Measurements from ENCODE around the gene MIA2.
A peak's percentile ranks its signal among the peaks of the same experiment; 100 is the strongest.
"Not testable (repeated sequence)": the region's sequence is repeated elsewhere in the genome, so short reads cannot be mapped to it uniquely, and the experiment has no call there.

MIA2 gene, protein sequence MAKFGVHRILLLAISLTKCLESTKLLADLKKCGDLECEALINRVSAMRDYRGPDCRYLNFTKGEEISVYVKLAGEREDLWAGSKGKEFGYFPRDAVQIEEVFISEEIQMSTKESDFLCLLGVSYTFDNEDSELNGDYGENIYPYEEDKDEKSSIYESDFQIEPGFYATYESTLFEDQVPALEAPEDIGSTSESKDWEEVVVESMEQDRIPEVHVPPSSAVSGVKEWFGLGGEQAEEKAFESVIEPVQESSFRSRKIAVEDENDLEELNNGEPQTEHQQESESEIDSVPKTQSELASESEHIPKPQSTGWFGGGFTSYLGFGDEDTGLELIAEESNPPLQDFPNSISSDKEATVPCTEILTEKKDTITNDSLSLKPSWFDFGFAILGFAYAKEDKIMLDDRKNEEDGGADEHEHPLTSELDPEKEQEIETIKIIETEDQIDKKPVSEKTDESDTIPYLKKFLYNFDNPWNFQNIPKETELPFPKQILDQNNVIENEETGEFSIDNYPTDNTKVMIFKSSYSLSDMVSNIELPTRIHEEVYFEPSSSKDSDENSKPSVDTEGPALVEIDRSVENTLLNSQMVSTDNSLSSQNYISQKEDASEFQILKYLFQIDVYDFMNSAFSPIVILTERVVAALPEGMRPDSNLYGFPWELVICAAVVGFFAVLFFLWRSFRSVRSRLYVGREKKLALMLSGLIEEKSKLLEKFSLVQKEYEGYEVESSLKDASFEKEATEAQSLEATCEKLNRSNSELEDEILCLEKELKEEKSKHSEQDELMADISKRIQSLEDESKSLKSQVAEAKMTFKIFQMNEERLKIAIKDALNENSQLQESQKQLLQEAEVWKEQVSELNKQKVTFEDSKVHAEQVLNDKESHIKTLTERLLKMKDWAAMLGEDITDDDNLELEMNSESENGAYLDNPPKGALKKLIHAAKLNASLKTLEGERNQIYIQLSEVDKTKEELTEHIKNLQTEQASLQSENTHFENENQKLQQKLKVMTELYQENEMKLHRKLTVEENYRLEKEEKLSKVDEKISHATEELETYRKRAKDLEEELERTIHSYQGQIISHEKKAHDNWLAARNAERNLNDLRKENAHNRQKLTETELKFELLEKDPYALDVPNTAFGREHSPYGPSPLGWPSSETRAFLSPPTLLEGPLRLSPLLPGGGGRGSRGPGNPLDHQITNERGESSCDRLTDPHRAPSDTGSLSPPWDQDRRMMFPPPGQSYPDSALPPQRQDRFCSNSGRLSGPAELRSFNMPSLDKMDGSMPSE (N-terminal part only)

DNA sequence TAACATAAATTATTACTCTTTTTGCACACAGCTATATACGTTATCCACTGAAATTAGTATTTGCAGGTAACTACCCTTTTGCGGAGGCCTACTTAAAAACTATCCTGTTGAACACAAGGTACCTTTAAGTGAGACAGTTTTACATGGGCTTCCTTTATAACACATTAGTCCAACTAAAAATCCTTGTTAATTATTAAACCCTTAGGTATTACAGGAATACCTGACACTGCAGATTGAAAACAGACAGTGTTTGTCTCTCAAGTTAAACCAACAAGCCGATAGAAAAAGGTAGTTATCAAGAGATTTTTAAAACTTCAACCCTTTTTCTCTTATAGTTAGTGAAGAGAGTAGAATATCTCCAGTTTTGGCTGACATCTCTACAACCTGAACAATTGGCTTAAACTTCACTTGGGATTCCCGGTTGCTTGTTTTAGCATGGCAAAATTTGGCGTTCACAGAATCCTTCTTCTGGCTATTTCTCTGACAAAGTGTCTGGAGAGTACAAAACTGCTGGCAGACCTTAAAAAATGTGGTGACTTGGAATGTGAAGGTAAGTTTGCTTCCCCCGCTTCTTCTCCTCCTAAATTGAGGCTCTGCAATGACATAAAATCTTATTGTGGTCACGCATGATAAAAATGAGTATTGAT is at the start of gene MIA2:
Gene MIA2, plus strand, starts transcription at position 236 of the 647 bp plus-strand sequence. Its CDS starts 200 bp downstream, at position 436.
- Mint-ChIP-seq H3K9me3 (no peaks in the 10 kb centered on the region), H3K27ac (no peak within 1 kb of the TSS), H3K4me3 (no peak within 1 kb of the TSS), H3K4me1 (ENCODE audit: low read depth) (peaks cover 37% of the 10 kb centered on the region), H3K27me3 (no peaks in the 10 kb centered on the region), H3K36me3 (ENCODE audit: low read depth) (no peaks in the 10 kb centered on the region)
- DNase-seq, result no peak

DNA sequence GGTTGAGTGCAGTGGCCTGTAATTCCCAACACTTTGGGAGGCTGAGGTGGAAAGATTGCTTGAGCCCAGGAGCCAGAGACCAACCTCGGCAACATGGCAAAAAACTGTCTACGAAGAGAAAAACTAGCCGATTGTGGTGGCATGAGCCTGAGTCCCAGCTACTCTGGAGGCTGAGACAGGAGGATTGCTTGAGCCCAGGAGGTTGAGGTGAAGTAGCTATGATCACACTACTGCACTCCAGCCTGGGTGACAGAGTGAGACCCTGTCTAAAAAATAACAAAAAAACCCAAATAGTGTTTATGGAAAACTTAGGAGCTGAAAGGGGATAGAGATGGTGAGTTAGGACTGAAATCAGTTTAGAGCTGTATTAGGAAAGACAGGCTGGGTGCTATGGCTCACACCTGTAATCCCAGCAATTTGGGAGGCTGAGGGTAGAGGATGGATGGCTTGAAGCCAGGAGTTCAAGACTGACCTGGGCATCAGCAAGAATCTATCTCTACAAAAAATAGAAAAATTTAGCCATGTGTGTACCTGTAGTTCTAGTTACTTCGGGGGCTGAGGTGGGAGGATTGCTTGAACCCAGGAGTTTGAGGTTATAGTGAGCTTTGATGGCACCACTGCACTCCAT is 49.0 kb upstream of the MIA2 start:
- Mint-ChIP-seq H3K4me1 (ENCODE audit: low read depth) (peaks cover 17% of the 10 kb centered on the region), H3K9me3 (no peaks in the 10 kb centered on the region), H3K4me3 (no peak overlapping the region), H3K36me3 (ENCODE audit: low read depth) (peaks cover 30% of the 10 kb centered on the region), H3K27me3 (no peaks in the 10 kb centered on the region), H3K27ac (peak overlapping the region; percentile 60)
- DNase-seq, result no peak

DNA sequence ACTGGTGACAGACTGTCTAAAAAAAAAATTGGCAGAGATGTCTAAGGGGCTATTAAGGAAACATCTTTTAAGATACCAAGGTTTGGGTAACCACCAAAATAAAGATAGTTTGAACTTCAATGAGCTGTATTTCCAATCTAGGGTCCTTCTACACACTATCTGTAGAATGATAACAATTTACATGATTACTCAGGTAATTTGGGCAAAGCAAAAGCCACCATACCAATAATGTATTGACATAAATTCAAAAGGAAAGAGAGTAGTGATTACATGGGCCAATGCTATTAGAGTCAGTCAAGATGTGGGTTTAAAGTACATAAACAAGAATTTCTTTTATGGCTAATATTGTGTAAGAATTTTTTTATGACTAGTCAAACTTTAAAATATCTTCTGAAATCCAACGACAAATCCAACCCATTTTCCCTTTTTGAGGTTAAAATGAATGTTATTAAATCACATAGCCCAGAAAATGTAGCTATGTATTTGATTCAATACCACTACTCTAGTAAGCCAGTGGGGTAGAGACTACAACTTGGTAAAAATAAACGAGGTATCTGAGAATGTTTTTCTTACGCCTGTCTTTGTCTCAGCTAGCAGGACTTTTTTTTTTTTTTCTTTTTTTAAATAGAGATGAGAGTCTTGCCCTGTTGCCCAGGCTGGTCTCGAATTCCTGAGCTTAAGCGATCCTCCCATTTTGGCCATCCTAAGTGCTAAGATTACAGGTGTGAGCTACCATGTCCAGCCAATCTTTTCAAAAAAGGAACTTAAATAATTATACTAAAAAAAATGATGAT is 48.3 kb upstream of the MIA2 start:
- peaks cover 17% of the 10 kb centered on the region for H3K4me1 Mint-ChIP-seq (ENCODE audit: low read depth)
- no peaks in the 10 kb centered on the region for H3K27me3 Mint-ChIP-seq
- H3K36me3 Mint-ChIP-seq (ENCODE audit: low read depth), result peaks cover 30% of the 10 kb centered on the region
- no peak overlapping the region for H3K4me3 Mint-ChIP-seq
- no peak for DNase-seq
- peak overlapping the region; percentile 60 for H3K27ac Mint-ChIP-seq
- H3K9me3 Mint-ChIP-seq, result no peaks in the 10 kb centered on the region

DNA sequence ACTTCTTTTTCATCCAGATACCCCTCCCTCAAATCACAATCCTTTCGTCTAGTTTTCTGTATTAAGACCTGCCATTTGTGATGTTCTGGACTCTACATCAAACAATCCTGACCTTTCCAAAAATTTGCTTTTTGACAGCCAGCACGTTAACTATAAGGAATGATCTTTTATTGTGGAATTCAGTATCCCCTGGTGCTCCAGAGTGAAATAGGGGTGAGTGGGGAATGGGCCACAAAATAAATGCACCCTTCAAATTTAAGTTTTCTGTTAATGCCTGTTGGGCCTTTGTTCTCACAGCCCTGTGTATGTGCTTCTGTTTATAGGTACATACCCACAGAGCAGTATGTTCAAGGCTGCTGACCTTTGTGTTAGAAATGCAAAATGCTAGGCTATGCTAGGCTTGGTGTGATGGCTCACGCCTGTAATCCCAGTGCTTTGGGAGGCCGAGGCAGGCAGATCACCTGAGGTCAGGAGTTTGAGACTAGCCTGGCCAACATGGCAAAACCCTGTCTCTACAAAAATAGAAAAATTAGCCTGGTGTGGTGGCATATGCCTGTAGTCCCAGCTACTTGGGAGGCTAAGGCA is 46.7 kb upstream of the MIA2 start:
- Mint-ChIP-seq H3K27me3 (no peaks in the 10 kb centered on the region), H3K4me3 (no peak overlapping the region), H3K27ac (no peak overlapping the region), H3K9me3 (no peaks in the 10 kb centered on the region), H3K36me3 (ENCODE audit: low read depth) (peaks cover 30% of the 10 kb centered on the region), H3K4me1 (ENCODE audit: low read depth) (peaks cover 17% of the 10 kb centered on the region)
- no peak for DNase-seq

DNA sequence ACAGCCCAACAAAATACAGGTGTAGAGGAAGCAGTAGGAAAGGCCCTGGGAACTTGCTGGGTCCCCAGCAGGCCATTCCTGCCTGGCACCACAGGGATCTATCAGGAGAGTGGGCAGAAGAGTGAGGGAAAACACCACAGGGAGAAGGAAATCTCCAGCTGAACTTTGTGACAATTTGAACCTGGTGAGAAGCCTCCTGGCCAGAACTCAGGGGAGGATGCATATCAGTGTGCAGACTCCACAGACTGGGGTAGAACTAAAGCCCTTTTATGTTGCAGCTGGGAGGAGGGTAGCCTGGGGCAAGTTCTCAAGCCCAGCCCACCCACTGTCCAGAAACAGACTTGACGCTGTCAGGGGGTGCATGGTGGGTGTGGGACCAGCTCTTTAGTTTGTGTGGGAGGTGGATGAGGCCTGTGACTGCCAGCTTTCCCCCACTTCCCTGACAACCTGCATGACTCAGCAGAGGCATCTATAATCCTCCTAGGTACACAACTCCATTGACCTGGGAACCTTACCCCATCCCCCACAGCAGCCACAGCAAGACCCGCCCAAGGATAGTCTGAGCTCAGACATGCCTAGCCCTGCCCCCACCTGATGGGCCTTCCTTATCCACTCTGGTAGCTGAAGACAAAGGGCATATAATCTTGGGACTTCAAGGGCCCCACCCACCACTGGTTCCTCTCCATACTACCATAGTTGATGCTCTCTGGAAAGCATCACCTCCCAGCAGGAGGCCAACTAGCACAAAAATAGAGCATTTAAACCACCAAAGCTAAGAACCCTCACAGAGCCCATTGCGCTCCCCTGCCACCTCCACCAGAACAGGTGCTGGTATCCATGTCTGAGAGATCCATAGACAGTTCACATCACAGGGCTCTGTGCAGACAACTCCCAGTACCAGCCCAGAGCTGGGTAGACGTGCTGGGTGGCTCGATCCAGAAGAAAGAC is 29.8 kb upstream of the MIA2 start:
- Mint-ChIP-seq H3K27ac (no peak overlapping the region), H3K27me3 (no peaks in the 10 kb centered on the region), H3K36me3 (ENCODE audit: low read depth) (no peaks in the 10 kb centered on the region), H3K4me1 (ENCODE audit: low read depth) (peaks cover 22% of the 10 kb centered on the region), H3K9me3 (no peaks in the 10 kb centered on the region), H3K4me3 (no peak overlapping the region)
- DNase-seq, result no peak

DNA sequence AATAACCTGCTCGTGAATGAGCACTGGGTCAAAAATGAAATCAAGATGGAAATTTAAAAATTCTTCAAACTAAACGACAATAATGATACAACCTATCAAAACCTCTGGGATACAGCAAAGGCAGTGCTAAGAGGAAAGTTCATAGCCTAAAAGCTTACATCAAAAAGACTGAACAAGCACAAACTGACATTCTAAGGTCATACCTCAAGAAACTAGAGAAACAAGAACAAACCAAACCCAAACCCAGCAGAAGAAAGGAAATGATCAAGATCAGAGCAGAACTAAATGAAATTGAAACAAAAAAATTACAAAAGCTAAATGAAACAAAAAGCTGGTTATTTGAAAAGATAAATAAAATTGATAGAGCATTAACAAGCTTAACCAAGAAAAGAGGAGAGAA is 26.3 kb upstream of the MIA2 start:
- H3K27ac Mint-ChIP-seq, result peak overlapping the region; percentile 16
- not testable (repeated sequence) for H3K4me3 Mint-ChIP-seq; DNase-seq; H3K27me3 Mint-ChIP-seq; H3K36me3 Mint-ChIP-seq (ENCODE audit: low read depth); H3K9me3 Mint-ChIP-seq
- peaks cover 22% of the 10 kb centered on the region for H3K4me1 Mint-ChIP-seq (ENCODE audit: low read depth)

DNA sequence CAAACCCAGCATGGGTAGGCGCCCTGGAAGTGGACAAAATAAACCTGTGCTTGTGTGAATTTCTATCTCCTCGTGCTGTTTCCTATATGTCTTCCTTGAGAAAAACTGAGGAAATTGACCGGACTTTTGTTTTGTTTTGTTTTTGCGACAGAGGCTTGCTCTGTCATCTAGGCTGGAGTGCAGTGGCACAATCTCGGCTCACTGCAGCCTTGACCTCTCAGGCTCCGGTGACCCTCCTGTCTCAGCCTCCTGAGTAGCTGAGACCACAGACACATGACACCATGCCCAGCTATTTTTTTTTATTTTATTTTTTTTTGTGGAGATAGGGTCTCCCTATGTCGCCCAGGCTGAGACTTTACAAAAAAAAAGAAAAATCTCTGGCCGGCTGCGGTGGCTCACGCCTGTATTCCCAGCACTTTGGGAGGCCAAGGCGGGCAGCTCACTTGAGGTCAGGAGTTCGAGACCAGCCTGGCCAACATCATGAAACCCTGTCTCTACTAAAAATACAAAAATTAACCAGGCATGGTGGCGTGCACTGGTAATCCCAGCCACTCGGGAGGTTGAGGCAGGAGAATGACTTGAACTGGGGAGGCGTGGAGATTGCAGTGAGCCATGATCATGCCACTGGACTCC is 22.5 kb upstream of the MIA2 start:
- H3K9me3 Mint-ChIP-seq, result no peaks in the 10 kb centered on the region
- no peaks in the 10 kb centered on the region for H3K36me3 Mint-ChIP-seq (ENCODE audit: low read depth)
- no peak overlapping the region for H3K27ac Mint-ChIP-seq
- no peak for DNase-seq
- no peak overlapping the region for H3K4me3 Mint-ChIP-seq
- H3K27me3 Mint-ChIP-seq, result no peaks in the 10 kb centered on the region
- peaks cover 19% of the 10 kb centered on the region for H3K4me1 Mint-ChIP-seq (ENCODE audit: low read depth)

DNA sequence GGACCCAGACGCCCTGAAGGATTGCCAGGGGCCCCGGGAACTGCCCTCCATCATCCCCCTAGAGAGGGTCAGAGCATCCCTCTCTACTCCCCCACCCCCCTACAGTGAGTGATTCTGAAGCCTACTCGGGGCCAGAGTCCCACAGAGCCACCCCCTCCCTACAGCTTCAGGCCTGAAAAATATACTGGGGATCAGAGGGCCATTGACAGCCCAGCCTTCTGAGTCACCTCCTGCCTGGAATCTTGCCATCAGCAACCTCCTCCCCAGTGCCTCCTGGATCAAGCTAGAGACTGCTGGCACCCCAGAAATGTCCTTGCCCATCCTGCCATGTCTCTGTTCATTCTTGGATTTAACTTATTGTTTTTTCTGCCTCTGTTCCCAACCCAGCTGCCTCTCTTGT is 21.7 kb upstream of the MIA2 start:
- Mint-ChIP-seq H3K27ac (no peak overlapping the region), H3K4me3 (no peak overlapping the region), H3K27me3 (no peaks in the 10 kb centered on the region), H3K4me1 (ENCODE audit: low read depth) (peaks cover 18% of the 10 kb centered on the region), H3K36me3 (ENCODE audit: low read depth) (no peaks in the 10 kb centered on the region), H3K9me3 (no peaks in the 10 kb centered on the region)
- no peak for DNase-seq

DNA sequence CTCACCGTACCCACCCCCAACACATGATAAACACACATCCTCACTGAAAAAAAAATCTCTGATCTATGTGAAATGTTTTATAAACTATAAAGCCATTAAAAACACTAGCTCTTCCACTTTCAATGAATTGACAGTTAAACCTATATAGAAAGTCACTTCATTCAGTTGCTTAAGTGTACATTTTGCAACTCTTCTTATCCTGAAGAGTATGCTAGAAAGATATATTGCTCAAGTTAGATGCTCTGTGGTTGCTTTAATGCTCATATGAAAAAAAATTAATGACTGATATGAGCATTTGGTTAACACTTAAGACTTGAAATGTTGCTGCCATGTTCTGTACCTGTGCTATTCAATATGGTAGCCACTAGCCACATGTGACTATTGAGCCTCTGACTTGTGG is 21.0 kb upstream of the MIA2 start:
- H3K27ac Mint-ChIP-seq, result no peak overlapping the region
- H3K4me1 Mint-ChIP-seq (ENCODE audit: low read depth), result peaks cover 18% of the 10 kb centered on the region
- H3K4me3 Mint-ChIP-seq, result no peak overlapping the region
- no peaks in the 10 kb centered on the region for H3K27me3 Mint-ChIP-seq
- no peaks in the 10 kb centered on the region for H3K9me3 Mint-ChIP-seq
- no peak for DNase-seq
- H3K36me3 Mint-ChIP-seq (ENCODE audit: low read depth), result no peaks in the 10 kb centered on the region

DNA sequence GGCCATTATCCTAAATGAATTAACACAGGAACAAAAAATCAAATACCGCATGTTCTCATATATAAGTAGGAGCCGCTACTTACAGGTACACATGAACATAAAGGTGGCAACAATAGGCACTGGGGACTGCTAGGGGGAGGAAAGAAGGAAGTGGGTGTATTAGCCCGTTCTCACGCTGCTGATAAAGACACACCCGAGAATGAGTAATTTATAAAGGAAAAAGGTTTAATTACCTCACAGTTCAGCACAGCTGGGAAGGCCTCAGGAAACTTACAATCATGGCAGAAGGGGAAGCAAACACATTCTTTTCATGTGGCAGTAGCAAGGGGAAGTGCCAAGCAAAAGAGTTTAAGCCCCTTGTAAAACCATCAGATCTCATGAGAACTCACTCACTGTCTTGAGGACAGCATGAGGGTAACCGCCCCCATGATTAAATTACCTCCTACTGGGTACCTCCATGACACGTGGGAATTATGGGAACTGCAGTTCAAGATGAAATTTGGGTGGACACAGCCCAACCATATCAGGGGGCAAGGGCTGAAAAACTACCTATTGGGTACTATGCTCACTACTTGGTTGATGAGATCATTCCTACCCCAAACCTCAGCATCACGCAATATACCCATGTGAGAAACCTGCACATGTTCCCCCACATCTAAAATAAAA is 16.4 kb upstream of the MIA2 start:
- Mint-ChIP-seq H3K36me3 (ENCODE audit: low read depth) (no peaks in the 10 kb centered on the region), H3K27ac (peak overlapping the region; percentile 63), H3K4me1 (ENCODE audit: low read depth) (peaks cover 23% of the 10 kb centered on the region), H3K27me3 (no peaks in the 10 kb centered on the region), H3K4me3 (no peak overlapping the region), H3K9me3 (no peaks in the 10 kb centered on the region)
- DNase-seq, result no peak

DNA sequence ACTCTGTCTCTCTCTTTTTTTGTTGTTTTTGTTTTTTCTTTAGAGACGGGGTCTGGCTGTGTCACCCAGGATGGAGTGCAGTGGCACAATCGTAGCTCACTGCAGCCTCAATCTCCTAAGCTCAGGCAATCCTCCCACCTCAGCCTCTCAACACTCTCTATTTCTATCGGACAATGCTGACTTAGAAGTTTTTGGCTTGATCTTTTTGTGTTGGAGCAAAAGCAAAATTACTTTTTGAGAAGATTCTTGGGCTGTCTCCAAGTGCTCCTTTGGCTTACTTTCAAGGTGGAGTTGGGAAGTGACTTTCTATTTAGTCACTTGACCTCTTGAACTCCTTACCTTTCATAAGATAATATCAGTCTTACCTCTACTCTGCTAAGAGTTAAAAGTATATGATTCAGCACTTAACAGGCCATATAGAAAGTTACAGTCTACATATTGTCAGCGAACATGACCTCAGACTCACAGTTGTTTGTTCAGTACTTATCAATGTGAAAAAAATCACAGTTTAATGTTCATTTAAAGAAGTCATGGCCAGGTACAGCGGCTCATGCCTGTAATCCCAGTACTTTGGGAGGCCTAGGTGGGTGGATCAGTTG is 15.4 kb upstream of the MIA2 start:
- Mint-ChIP-seq H3K27ac (peak overlapping the region; percentile 67), H3K36me3 (ENCODE audit: low read depth) (no peaks in the 10 kb centered on the region), H3K9me3 (no peaks in the 10 kb centered on the region), H3K4me3 (no peak overlapping the region), H3K27me3 (no peaks in the 10 kb centered on the region), H3K4me1 (ENCODE audit: low read depth) (peaks cover 23% of the 10 kb centered on the region)
- no peak for DNase-seq

All from activated T-cell treated with anti-CD3 and anti-CD28 coated beads, Interleukin-2, amount 50 U/mL, for 24 hours (primary cell).